Right atrium auricular region (tissue), 2 donors: ENCODE measurements around the gene SFPQ. TPM values are rescaled to one million over a fixed set of nuclear protein-coding genes. Genes with fewer than 3 reads are reported as not detected.

Experiments
- DNase-seq: peaks from one replicate; pipeline ENCODE4 v3.0.0-alpha.2; 2019; ENCODE audit warnings: low spot score
- H3K27ac ChIP-seq, 2 donors: fragments of 200-600 bp; sonication (generic); 1 replicate in 1 of 2; 2 replicates in 1 of 2; pipeline ENCODE4 v1.5.1; 2016 to 2019
- H3K27me3 ChIP-seq, 2 donors: fragments of 200-600 bp; sonication (generic); one replicate each; pipeline versions ENCODE4 v1.5.1 to v1.6.0; 2017 to 2019
- H3K36me3 ChIP-seq: fragments of 200-600 bp; sonication (generic); one replicate; pipeline ENCODE4 v1.5.1; 2016
- H3K4me1 ChIP-seq, 2 donors: fragments of 200-600 bp; sonication (generic); one replicate each; pipeline versions ENCODE4 v1.5.1 to v1.6.0; 2017 to 2019
- H3K4me3 ChIP-seq, 2 donors: fragments of 200-600 bp; sonication (generic); 1 replicate in 1 of 2; 2 replicates in 1 of 2; pipeline ENCODE4 v1.5.1; 2017 to 2019; ENCODE audit warnings: mild to moderate bottlenecking in 1 of 2, moderate library complexity in 1 of 2
- H3K9me3 ChIP-seq, 2 donors: fragments of 200-600 bp; sonication (generic); one replicate each; pipeline ENCODE4 v1.5.1; 2019
- CTCF ChIP-seq, 2 donors: fragments of 200-600 bp; sonication (generic); IDR thresholded peaks; one replicate each; pipeline ENCODE4 v1.5.1; 2019; ENCODE audit warnings: antibody characterized with exemption in 2 of 2
- total RNA-seq, 2 donors: library from RNA; depleted of rRNA; stranded (reverse); fragments of >200 nt; gene quantifications; one replicate each; pipeline ENCODE4 v1.1.0, GENCODE V29; 2016

SFPQ gene
- total RNA-seq, 2 donors from 2014 or later = 52.0 to 80.8 TPM

- DNase-seq = no peak
- no peaks in the 10 kb centered on the region for H3K27me3 ChIP-seq
- H3K36me3 ChIP-seq = no peaks in the 10 kb centered on the region
- H3K4me3 ChIP-seq = no peak overlapping the region
- TF ChIP-seq CTCF (IDR thresholded peaks at IDR 0.05) = no peak
- H3K9me3 ChIP-seq = no peaks in the 10 kb centered on the region
- no peaks in the 10 kb centered on the region for H3K4me1 ChIP-seq
- H3K27ac ChIP-seq = no peak overlapping the region
These were observed 30.2 kb upstream of the SFPQ start for GRCh38 chr1:35223084-35223630.

DNA sequence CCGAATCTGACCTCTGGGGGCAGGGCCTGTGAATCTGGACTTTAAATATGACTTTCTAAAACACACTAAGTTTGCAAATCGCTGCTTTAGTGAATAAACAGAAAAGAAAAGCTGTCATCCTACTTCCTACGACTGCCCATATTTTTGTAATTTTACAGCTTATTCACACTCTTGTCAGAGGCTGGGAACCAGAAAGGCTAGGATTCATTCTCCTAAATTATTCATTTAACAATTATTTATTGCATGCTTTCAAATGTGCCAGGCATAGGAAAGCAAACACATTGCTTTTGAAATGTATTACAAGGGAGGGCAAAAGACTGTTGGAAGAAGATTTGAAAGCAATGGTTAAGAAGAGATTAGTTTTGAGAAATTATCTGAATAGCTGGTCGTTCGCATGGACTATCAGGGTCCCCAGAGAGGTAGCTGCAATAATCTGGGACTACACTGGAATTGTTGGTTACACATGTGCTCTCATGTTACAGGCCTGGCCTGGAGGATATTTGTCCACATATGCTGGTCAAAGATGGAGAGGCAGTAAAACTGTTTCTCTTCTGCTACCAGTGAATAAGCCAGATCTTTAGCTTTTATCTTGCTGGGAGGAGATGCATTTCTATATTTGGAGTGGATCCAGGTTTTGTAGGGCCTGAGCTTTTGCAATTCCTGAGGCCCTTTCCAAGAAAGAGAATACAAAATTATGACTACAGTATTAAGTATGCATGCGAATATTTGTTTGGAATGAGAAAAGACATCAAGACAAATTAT, 29.6 kb upstream of the SFPQ start:
- no peak for TF ChIP-seq CTCF (IDR thresholded peaks at IDR 0.05)
- peak overlapping the region in 1 of 2 donors; percentile 32 for H3K27ac ChIP-seq
- H3K9me3 ChIP-seq = no peaks in the 10 kb centered on the region
- no peak overlapping the region for H3K4me3 ChIP-seq
- no peaks in the 10 kb centered on the region for H3K36me3 ChIP-seq
- DNase-seq = no peak
- no peaks in the 10 kb centered on the region for H3K4me1 ChIP-seq
- no peaks in the 10 kb centered on the region for H3K27me3 ChIP-seq

DNA sequence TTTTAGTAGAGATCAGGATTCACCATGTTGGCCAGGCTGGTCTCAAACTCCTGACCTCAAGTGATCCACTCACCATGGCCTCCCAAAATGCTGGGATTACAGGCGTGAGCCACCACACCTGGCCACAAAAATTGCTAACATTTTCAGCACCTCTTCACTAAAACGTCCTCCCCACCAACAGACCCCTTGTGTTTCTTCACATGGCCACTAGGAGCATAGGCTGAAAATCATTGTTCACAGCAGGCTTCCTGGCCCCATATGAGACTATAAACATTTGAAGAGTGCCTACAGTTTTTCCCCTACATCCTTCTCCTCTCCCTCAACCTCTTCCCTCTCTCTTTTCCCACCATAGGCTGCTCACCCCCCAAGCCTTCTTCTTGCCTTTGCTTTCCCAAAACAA, 28.0 kb upstream of the SFPQ start:
- DNase-seq = no peak
- peak in 1 of 2 donors; percentile 33 for TF ChIP-seq CTCF (IDR thresholded peaks at IDR 0.05)
- no peaks in the 10 kb centered on the region for H3K9me3 ChIP-seq
- H3K36me3 ChIP-seq = no peaks in the 10 kb centered on the region
- H3K4me3 ChIP-seq = no peak overlapping the region
- H3K27ac ChIP-seq = no peak overlapping the region
- H3K27me3 ChIP-seq = no peaks in the 10 kb centered on the region
- no peaks in the 10 kb centered on the region for H3K4me1 ChIP-seq

DNA sequence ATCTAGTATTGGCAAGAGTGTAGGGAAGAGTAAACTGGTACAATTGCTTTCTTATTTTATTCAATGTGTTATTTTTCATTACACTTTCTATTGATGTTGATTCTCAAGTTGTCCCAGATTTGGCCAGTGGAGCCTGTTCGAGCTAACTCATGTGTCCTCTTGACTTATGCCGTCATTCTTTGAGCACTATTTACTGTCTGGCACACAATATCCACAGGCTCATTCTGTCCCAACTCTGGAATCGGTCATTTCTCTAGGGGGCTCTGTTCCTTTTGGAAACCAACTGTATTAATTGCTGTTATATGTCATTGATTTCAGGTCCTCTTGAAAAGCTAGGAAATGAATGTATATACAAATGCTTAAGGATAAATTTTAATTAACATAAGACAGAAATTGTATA, 22.4 kb upstream of the SFPQ start:
- Histone ChIP-seq H3K4me1 (peaks cover 0 to 6% of the 10 kb centered on the region in 2 donors), H3K9me3 (no peaks in the 10 kb centered on the region), H3K27me3 (no peaks in the 10 kb centered on the region), H3K36me3 (no peaks in the 10 kb centered on the region), H3K4me3 (no peak overlapping the region), H3K27ac (no peak overlapping the region)
- TF ChIP-seq CTCF (IDR thresholded peaks at IDR 0.05) = no peak
- no peak for DNase-seq

DNA sequence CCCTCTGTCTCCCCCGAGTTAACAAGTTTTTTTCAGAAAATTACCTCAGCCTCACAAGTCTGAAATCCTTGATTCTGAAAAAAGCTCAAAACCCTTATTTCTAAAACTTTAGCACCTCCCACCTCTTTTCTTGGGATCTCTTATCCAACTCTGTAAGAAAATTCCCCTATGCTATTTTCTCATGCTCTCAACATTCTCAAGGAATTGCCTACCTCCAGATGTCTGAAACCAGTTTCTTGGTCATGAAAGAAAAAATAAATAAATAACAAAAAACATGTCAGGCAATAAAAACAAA, 18.1 kb upstream of the SFPQ start:
- no peak overlapping the region for H3K4me3 ChIP-seq
- no peak for TF ChIP-seq CTCF (IDR thresholded peaks at IDR 0.05)
- H3K9me3 ChIP-seq = no peaks in the 10 kb centered on the region
- no peaks in the 10 kb centered on the region for H3K36me3 ChIP-seq
- peaks cover 0 to 6% of the 10 kb centered on the region in 2 donors for H3K4me1 ChIP-seq
- no peaks in the 10 kb centered on the region for H3K27me3 ChIP-seq
- DNase-seq = no peak
- no peak overlapping the region for H3K27ac ChIP-seq
